Astrocyte (in vitro differentiated cells and primary cell): ENCODE measurements around the gene ACYP2. TPM values are rescaled to one million over a fixed set of nuclear protein-coding genes. Genes with fewer than 3 reads are reported as not detected.

Experiments used
- DNase-seq: peaks from one replicate; pipeline ENCODE4 v3.0.0-alpha.2; 2010; ENCODE audit warnings: low read depth
- FAIRE-seq: peaks from 2 replicates; lab custom pipeline; 2011; peaks lifted over from hg19 to GRCh38; lab: Jason Lieb, UNC
- H2AFZ ChIP-seq: 2 replicates; pipeline ENCODE4 v1.6.0; 2012; ENCODE audit warnings: low read depth, low read length, inconsistent platforms
- H3K27ac ChIP-seq: 2 replicates; pipeline ENCODE4 v1.5.1; 2011; ENCODE audit warnings: low read depth, low read length, inconsistent platforms
- H3K27me3 ChIP-seq: 2 replicates; pipeline ENCODE4 v1.6.0; 2011; ENCODE audit warnings: low read length, inconsistent platforms; ENCODE audit not compliant: insufficient read depth
- H3K36me3 ChIP-seq: 2 replicates; pipeline ENCODE4 v1.5.1; 2011; ENCODE audit warnings: low read length, inconsistent platforms; ENCODE audit not compliant: insufficient read depth
- H3K4me1 ChIP-seq: 2 replicates; pipeline ENCODE4 v1.5.1; 2011; ENCODE audit warnings: low read length, inconsistent platforms; ENCODE audit not compliant: insufficient read depth
- H3K4me2 ChIP-seq: 2 replicates; pipeline ENCODE4 v1.6.0; 2012; ENCODE audit warnings: low read length, inconsistent platforms
- H3K4me3 ChIP-seq: 2 replicates; pipeline ENCODE4 v1.5.1; 2011; ENCODE audit warnings: low read depth, mild to moderate bottlenecking, low read length, inconsistent platforms; ENCODE audit not compliant: insufficient read depth
- H3K79me2 ChIP-seq: 2 replicates; pipeline ENCODE4 v1.6.0; 2012; ENCODE audit warnings: mild to moderate bottlenecking, low read length, inconsistent platforms; ENCODE audit not compliant: insufficient read depth
- H3K9ac ChIP-seq: 2 replicates; pipeline ENCODE4 v1.6.0; 2012; ENCODE audit warnings: mild to moderate bottlenecking, low read length, inconsistent platforms
- H3K9me3 ChIP-seq: 2 replicates; pipeline ENCODE4 v1.5.1; 2012; ENCODE audit warnings: low read depth, mild to moderate bottlenecking, low read length, inconsistent platforms; ENCODE audit not compliant: insufficient read depth
- H4K20me1 ChIP-seq: 2 replicates; pipeline ENCODE4 v1.6.0; 2012; ENCODE audit warnings: low read length, inconsistent platforms; ENCODE audit not compliant: insufficient read depth
- H3K27ac Mint-ChIP-seq: one replicate; pipeline ENCODE4 v1.8.0; 2021; ENCODE audit warnings: mild to moderate bottlenecking, mixed read lengths; ENCODE audit not compliant: unreplicated experiment
- H3K27me3 Mint-ChIP-seq: one replicate; pipeline ENCODE4 v1.8.0; 2021; ENCODE audit warnings: low read depth, mixed read lengths; ENCODE audit not compliant: unreplicated experiment
- H3K36me3 Mint-ChIP-seq: one replicate; pipeline ENCODE4 v1.8.0; 2021; ENCODE audit warnings: low read depth, mixed read lengths; ENCODE audit not compliant: unreplicated experiment
- H3K4me1 Mint-ChIP-seq: one replicate; pipeline ENCODE4 v1.8.0; 2021; ENCODE audit warnings: low read depth, mixed read lengths; ENCODE audit not compliant: unreplicated experiment
- H3K4me3 Mint-ChIP-seq: one replicate; pipeline ENCODE4 v1.8.0; 2021; ENCODE audit warnings: mild to moderate bottlenecking, moderate library complexity, mixed read lengths; ENCODE audit not compliant: unreplicated experiment
- H3K9me3 Mint-ChIP-seq: one replicate; pipeline ENCODE4 v1.8.0; 2021; ENCODE audit warnings: mild to moderate bottlenecking, mixed read lengths; ENCODE audit not compliant: unreplicated experiment
- CTCF ChIP-seq: IDR thresholded peaks from 2 replicates; pipeline ENCODE4 v1.5.1; 2011; ENCODE audit warnings: low read depth, mild to moderate bottlenecking, inconsistent platforms, low read length, moderate library complexity; ENCODE audit not compliant: insufficient read depth
- EZH2 ChIP-seq: IDR thresholded peaks from 2 replicates; pipeline ENCODE4 v1.6.1; 2012; ENCODE audit warnings: mild to moderate bottlenecking, low read length, inconsistent platforms; ENCODE audit not compliant: insufficient read depth
- total RNA-seq: library from RNA; stranded (reverse); gene quantifications from 2 replicates; pipeline ENCODE4 v1.2.1, GENCODE V29; 2021

Gene ACYP2
- total RNA-seq, 1 donor from 2014 or later, result 6.8 TPM

- Histone ChIP-seq H3K4me3 (no peak overlapping the region), H3K79me2 (no peaks in the 10 kb centered on the region), H3K9ac (no peak overlapping the region), H3K36me3 (no peaks in the 10 kb centered on the region), H4K20me1 (no peaks in the 10 kb centered on the region), H2AFZ (no peak overlapping the region), H3K4me1 (no peaks in the 10 kb centered on the region), H3K27me3 (no peaks in the 10 kb centered on the region), H3K27ac (no peak overlapping the region), H3K4me2 (no peak overlapping the region), H3K9me3 (no peaks in the 10 kb centered on the region)
- H3K27me3 Mint-ChIP-seq, result peaks cover 2% of the 10 kb centered on the region
- no peak overlapping the region for H3K27ac Mint-ChIP-seq
- H3K4me1 Mint-ChIP-seq, result no peaks in the 10 kb centered on the region
- TF ChIP-seq EZH2, result no peak
- no peak for TF ChIP-seq CTCF
- DNase-seq, result no peak
- H3K36me3 Mint-ChIP-seq, result peaks cover 8% of the 10 kb centered on the region
- no peak overlapping the region for H3K4me3 Mint-ChIP-seq
- FAIRE-seq, result no peak
- H3K9me3 Mint-ChIP-seq, result peaks cover 2% of the 10 kb centered on the region
These were observed 69.7 kb downstream of the ACYP2 start for GRCh38 chr2:54185105-54185504.

- H3K36me3 ChIP-seq, result no peaks in the 10 kb centered on the region
- DNase-seq, result no peak
- peaks cover 8% of the 10 kb centered on the region for H3K36me3 Mint-ChIP-seq
These were observed 71.9 kb downstream of the ACYP2 start for GRCh38 chr2:54187331-54187730.

More at GRCh38 chr2:54187331-54187730, 71.9 kb downstream of the ACYP2 start:
- H3K4me1 Mint-ChIP-seq, result no peaks in the 10 kb centered on the region
- no peak overlapping the region for H3K27ac Mint-ChIP-seq
- Histone ChIP-seq H3K9me3 (no peaks in the 10 kb centered on the region), H3K27me3 (no peaks in the 10 kb centered on the region), H3K27ac (no peak overlapping the region), H2AFZ (no peak overlapping the region), H4K20me1 (no peaks in the 10 kb centered on the region), H3K4me3 (no peak overlapping the region), H3K79me2 (no peaks in the 10 kb centered on the region), H3K4me1 (no peaks in the 10 kb centered on the region), H3K4me2 (no peak overlapping the region), H3K9ac (no peak overlapping the region)
- H3K9me3 Mint-ChIP-seq, result peaks cover 2% of the 10 kb centered on the region
- no peak for TF ChIP-seq CTCF
- no peak for TF ChIP-seq EZH2
- FAIRE-seq, result no peak
- peaks cover 5% of the 10 kb centered on the region for H3K27me3 Mint-ChIP-seq
- no peak overlapping the region for H3K4me3 Mint-ChIP-seq
